ENCODE data around the gene GRP.
"Not testable (repeated sequence)": the region's sequence is repeated elsewhere in the genome, so short reads cannot be mapped to it uniquely, and the experiment has no call there.

Gene GRP

DNA sequence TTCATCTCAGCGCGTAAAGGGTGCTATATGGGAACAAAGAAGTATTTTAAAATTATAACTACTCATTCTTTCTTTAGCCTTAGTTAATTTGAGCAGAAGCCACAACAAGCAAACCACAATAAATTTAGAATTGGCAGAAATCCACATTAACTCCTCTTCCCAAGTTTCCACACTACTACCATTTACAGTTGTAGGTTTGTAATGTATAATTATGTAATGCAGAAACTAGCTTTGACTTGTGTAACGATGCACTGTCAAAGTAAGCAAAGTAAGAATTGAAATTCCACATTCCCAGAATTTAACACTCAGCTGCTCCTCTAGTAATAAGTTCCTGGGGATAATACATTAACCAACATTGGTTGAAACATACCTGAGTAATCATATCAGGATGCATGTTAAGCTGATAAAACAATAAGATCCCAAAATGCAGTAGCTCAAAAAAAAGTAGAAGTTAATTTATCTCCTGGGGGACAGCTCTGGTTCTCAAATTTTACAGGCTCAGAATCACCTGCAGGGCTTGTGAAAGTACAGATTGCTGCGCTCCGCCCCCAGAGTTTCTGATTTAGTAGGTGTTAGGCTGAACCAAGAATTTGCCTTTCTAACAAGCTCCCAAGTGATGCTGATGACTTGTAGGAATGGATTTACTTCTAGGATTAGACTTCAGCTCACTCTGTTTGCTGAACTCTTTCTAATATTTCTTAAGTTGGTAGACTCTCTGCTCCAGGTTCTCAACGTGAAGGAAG lies 9.9 kb downstream of the GRP start:
- no peak for DNase-seq

DNA sequence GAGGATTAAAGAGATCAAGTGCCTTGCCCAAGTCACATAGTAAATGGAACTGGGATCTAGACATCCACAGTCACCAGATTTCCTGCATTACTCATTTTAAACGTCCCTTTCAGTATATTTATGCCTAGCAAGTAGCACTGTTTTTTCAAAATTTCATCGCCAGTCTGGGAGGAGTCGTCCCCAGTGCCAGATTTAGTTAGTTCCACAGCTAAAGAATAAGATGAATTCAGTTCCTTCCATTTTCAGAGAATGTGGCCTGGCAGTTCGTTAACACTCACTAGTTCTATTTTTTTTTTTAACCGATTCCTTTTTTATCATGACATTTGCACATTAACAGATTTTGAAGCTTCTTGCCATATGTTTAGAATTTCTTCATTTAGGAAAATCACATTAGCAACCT lies 11.2 kb downstream of the GRP start:
- DNase-seq = no peak

DNA sequence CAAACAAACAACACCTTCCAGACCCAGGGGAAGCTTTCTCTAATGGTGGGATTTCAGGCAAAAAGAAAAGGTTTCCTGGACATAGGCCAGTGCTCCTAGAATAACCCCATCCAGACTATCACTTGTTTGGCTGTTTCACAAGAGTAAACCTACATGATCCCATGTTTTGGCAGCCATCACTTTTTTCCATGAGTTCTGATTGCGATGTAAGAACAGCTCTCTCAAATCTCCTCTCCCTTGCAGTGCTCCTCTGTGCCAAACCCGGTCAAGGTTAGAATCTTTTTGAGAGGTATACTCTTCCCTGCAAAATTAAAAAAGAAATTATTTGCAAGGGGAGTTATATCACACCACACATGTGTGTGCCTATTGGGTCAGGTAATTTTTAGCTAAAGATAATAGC lies 11.9 kb downstream of the GRP start:
- no peak for DNase-seq

DNA sequence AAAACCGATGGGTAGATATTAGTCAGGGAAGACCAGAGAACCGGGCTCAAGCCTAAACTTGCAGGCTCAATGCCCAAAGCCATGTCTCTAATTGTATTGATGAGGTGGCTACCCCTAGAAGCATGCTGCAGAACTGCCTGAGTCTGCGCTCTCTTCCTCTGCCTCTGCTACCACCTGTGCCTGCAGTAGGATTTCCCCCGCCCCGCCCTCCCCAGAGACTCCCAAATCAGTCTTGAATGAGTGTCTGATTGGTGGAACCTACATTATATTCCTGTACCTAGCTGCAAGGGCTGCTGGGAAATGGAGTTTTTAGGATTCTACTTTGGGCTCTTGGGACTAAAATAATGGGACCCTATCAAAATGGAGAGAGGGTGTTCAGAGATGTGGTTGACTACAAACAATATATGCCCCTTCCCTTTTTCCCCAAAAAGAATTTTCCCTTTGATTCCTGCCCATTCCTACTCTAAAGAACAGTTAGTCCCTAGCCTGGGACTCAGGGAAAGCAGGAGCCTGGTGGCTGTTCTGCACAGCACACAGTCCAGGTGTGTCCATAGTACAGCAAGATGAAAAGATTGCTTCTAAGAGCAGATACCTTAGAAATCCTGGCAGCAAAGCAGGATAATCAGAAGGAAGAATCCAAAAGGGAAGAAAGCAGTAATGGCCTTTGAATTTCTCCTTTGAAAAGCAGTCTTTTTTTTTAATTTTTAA lies 12.5 kb downstream of the GRP start:
- DNase-seq = no peak

DNA sequence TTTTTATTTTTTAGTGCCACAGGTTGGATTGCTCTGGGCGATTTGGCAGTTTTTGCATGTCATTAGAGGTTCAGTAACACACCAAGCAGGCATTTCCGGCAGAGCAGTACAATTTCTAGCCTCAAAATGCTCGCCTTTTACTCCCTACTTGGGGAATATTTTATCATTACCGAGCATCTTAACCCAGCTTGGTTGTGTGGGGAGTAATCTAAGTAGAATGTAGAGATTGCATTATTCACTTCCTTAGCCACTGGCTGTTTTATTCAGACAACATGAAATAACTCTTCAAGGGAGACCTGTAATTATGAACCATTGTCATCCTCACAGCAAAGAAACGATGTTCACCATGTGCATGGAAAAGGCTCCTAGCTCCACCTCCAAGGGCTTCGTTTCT lies 13.1 kb downstream of the GRP start:
- DNase-seq = no peak

DNA sequence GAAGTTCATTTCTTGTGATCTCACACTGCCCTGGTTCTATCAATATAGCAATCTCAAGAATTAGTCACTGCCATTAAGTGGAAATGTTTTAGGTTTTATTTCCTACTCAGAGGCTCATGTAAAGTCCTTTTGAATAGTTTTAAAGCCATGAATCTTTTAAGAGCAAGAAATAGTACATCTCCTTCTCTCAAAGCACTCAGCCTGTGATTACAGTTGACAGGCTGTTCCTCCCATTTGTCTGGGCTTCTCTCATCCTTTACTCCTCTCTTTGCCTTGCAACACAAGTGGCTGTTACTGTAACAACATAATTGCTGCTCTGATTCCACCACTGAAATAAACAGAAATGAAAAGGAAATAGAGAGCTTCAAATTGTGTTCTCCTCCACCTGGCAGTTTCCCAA lies 18.4 kb downstream of the GRP start:
- no peak for DNase-seq

DNA sequence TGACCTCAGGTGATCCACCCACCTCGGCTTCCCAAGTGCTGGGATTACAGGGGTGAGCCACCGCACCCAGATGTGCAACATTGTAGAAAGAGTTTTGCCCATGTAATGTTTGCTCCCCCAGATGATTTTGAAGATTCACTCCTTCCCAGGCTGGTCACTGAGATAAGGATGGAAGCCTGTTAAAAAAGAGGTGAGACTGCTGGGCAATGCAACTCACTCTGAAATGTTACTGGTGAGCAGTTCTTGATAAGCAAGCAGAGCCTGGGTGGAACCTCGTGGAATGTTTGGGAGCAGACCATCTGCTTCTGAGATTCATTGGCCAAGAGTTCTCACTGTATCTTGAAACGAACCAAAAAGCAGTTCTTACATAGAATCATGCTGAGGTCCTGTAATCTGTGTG lies 19.7 kb downstream of the GRP start:
- DNase-seq = no peak

DNA sequence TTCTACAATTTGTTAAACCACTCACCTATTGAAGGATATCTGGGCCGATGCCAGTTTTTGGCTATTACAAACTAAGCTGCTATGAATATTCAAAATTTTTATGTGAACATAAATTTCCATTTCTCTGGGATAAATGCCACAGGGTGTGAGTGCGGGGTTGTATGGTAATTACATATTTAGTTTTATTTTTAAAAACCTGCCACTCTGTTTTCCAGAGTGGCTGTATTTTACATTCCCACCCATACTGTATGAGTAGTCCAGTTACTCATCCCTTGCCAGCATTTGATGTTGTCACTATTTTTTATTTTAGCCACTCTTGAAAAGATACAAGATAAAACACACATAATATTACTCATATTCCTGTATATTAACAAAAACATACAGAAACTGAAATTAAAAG lies 22.9 kb downstream of the GRP start:
- DNase-seq = no peak

DNA sequence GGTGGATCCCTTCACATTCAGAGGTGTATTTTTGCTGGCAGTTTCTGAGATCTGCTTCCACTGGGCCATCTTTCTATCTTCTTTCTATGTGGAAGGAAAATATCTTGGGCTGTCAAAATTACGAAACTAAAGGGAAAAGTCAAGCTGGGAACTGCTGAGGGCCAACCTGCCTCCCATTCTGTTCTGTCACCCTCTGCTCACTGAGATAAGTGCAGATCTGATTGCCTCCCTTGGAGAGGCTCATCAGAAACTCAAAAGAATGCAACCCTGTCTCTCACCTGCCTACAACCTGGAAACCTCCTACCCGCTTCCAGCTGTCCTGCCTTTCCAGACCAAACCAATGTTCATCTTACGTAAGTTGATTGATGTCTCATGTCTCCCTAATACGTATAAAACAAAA lies 26.8 kb downstream of the GRP start:
- no peak for DNase-seq

DNA sequence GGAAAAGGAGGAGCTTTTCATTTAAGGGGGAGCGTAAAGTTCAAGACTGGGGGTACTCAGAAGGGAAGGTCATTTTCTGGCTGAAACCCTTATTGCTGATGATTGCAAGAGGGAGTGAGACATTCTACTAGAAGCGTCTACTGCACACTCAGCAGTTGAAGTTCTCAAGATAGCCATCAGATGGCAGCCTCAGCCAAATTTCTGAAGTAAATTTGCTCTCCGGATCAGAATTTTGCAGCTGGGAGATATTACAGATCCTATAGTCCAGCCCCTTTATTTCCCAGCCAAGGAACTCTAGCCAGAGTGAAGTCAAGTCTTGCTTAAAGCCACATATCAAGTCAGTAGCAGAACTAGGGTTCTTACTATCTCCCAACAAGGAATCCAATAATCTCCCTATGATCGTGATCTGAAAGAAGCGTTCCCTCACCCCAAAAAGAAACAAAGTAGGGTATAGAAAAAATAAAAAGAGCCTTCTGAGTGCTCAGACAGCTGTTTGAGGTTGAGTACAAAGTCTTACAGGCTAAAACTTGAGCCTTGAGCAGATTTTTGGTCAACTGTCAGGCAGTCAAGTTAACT lies 29.3 kb downstream of the GRP start:
- peak; percentile 57 to 79 for DNase-seq

DNA sequence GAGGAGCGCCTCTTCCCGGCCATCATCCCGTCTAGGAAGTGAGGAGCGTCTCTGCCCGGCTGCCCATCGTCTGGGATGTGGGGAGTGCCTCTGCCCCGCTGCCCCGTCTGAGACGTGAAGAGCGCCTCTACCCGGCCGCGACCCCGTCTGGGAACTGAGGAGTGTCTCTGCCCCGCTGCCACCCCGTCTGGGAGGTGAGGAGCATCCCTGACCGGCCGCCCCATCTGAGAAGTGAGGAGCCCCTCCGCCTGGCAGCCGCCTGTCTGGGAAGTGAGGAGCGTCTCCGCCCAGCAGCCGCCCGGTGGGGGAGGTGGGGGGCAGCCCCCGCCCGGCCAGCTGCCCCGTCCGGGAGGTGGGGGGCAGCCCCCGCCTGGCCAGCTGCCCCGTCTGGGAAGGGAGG lies 35.5 kb downstream of the GRP start:
- DNase-seq = not testable (repeated sequence)

DNA sequence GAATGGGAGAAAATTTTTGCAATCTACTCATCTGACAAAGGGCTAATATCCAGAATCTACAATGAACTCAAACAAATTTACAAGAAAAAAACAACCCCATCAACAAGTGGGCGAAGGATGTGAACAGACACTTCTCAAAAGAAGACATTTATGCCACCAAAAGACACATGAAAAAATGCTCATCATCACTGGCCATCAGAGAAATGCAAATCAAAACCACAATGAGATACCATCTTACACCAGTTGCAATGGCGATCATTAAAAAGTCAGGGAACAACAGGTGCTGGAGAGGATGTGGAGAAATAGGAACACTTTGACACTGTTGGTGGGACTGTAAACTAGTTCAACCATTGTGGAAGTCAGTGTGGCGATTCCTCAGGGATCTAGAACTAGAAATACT lies 41.9 kb downstream of the GRP start:
- not testable (repeated sequence) for DNase-seq

DNA sequence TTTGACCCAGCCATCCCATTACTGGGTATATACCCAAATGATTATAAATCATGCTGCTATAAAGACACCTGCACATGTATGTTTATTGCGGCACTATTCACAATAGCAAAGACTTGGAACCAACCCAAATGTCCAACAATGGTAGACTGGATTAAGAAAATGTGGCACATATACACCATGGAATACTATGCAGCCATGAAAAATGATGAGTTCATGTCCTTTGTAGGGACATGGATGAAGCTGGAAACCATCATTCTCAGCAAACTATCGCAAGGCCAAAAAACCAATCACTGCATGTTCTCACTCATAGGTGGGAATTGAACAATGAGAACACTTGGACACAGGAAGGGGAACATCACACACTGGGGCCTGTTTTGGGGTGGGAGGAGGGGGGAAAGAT lies 42.3 kb downstream of the GRP start:
- not testable (repeated sequence) for DNase-seq

DNA sequence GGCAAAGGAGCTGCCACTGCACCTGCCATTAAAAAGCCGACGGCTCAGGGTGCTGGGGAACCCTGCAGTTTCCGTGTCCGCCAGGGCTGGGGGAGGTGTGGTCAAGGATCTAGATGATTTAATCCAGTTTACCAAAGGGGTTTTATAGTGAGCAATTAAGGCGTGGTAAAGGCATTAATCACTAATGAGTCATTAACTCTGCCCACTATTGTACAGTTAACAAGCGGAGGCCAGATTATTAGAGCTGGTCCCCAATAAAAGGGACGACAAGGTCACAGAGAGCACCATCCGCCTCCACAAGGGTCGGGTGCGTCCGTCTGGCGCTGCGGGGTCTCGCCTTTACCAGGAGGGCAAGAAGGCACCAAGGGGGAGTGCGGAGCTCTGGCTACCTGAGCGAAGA lies 43.7 kb downstream of the GRP start:
- no peak for DNase-seq

DNA sequence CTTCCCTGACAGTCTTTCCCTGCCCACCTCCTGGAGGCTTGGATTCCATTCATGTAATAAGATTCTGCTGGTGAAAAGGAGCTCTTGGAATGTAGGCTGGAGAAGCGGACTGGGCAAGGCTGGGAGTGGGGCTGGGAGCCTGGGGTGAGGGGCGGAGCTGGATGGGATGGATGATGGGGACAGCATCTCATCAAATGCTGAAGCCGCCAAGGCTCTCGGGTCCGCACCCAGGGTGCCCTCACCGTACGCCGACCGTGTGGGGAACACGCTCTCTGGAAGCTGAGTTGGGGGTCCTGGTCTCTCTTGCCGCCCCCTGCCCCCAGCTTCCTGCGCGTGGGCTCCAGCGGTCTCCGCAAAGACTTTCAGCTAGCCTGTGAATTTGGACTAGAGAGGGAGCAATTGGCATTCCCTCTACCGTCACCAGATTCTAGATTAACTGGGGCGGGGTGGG lies 44.2 kb downstream of the GRP start:
- DNase-seq = no peak

DNA sequence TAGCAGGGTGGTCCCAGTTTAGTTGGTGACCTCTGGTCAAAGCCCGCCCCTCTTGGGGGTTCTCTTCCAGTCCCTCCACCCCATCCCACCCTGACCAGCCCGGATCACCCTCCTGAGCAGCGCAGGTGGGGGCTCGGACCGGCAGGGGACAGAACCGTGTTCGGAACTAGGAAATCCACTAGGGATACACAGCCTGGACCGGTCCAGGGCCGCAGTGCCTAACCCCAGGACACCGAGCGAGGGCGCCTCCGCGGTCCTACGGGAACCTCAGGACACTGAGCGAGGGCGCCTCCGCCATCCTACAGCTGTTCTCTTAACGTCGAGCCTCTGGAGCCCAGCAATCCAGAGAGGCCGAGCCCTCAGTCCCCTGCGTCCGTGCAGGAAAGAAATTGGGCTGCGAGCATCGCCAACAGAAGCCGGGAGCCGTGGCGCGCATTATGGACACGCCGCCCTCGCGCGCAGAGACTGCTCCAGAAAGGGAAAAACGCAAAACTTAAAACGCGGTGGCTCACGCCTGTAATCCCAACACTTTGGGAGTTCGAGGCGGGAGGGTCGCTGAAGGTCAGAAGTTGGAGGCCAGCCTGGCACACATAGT lies 44.8 kb downstream of the GRP start:
- DNase-seq = peak in 1 of 2 experiments; percentile 50

DNA sequence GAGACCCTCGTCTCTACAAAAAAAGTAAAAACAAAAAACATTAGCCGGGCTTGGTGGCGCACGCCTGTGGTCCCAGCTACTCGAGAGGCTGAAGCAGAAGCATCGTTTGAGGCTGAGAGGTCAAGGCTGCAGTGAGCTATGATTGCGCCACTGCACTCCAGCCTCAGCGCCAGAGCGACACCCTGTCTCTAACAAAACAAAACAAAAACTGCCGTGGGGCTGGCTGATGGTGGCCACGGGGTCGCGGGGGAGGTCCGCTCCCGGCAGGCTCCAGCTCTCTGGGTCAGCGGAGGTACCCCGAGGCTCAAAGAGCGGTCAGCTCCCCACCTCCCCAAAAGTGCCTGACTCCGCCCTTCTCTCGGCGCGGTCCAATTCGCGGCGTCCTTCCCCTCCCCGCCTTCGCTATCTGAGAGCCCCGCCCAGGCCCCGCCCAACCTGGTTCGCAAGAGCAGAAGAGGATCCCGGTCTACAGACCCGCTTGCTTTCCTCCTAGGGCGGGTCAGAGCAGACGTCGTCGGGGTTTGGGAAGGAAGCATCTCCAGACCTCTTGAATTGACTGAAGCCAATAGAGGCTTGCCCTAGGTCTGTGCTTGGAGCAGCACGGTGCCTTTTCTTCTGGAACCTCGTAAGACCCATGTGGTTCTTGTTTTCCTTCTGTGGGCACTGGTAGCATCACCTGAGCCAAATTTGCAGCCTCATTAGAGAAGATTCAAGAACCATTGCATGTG lies 45.5 kb downstream of the GRP start:
- DNase-seq = peak; percentile 65 to 81

DNA sequence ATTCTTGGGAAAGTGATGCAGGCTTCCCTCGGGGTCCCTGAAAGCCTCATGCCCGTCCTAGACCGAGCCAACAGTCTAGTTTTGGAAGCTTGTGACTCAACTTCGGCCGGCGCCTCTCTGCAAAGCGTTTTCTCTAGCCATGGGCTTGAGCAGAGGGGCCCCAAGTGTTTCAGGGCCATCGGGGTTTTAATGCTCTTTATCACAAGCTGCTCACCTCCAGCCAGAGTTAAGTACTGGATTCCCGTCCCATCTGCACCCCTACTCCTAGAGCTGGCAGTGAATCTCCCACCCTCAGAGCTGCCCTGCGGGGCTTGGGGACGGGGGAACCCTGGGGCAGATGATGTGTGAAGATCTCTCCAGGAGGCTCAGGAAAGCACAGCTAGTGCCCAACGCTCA lies 46.0 kb downstream of the GRP start:
- no peak for DNase-seq

DNA sequence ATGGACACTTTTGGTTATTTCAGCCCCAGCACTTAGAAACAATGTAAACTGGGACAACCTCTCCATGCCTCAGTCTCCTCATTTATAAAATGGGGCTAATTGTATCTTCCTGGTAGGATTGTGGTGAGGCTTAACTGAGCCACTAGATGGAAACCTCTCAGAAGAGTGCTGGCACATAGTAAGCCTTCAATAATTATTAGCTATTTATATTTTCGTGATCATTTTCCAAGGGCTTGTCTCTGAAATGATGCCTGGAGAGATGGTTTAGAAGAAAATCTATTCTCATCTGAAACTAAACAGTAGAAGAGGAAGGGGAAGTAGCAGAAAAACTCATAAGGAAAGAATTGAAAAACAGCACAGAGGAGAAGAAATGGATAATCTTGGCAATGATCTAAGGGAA lies 46.5 kb downstream of the GRP start:
- DNase-seq = no peak

DNA sequence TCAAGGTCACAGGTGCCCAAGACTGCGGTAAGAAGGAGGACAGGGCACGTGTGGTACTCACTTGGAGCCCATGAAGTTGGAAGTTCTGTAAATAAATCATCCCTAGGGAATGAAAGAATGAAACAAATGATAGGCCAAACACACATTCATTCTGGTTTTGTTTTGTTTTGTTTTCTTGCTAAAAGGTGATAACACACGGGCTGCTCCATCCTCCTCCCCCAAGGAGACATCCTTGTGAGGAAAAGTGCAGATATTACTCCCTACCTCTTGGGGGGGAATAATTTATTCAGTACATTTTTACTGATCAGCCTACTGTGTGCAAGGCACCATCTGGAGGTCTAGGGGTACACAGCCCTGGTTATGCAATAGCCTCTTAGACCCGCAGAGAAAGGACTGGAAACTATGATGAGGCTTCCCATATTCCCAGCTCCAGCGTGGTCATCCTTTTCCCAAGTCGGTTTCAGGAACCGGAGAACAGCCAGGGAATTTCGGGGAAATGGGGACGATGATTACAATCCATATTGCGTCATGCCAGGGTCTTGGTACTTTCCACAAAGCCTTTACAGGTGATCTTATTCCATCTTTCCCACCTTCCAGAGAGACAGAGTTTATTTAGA lies 47.0 kb downstream of the GRP start:
- DNase-seq = no peak

DNA sequence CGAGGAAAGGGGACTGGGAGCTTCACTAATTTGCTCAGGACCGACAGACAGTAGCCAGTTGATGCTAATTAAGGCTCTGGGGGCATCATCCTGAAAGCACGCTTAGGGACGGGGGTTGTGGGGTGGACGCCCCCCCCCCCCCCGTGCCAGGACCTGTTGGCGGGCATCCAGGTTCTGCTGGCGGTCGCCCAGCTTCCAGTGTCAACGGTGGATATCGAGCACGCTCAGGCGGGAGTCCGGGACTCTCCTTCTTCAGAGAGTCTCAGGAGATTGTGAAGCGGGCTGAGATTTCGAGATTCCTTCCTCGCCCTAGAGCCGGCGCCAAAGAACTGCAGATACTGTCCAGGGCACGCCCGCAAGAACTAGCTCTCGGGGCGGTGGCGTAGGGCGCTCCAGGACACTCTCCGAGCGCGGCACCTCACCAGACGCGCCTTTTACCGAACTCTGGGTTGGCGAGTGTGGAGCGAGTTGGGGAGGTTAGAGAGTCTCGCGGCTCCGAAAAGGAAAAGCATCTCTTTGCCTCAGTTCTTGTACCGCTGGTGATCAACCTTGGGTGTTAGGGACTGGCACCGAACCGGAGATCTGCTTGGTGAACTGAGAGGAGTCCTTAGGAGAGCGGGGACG lies 47.7 kb downstream of the GRP start:
- DNase-seq = no peak

DNA sequence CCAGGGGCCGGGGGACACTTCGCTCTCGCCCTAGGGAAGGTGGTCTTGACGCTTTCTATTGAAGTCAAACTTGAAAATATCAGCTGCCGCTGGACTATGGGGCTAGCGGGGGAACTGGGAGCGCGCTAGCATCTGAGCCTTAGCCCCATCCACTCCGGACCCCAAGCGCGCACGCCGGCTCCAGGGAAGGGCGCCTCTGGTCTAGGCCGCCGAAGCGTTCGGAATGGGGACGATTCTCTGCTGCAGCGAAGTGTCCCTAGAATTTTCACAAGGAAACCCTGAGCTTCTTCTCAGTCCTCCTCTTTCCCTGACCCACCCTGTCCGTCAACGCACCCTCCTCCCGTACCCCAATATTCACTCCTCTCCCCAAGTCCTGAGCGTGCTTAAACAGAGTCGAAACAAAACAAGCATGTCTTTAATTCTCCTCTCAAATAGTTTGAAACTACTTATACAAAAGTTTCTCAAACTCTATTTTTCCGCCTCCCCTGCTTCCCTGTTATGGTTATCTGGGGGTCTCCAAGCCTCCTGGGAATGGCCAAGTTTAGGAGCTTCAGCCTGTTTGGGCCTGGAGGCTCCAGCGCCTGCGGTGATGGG lies 48.3 kb downstream of the GRP start:
- no peak for DNase-seq
